Measurements from ENCODE around the gene TPRA1. TPM values are rescaled to one million over a fixed set of nuclear protein-coding genes. Genes with fewer than 3 reads are reported as not detected.

TPRA1 gene
- total RNA-seq, 1 donor from 2014 or later, result 76.6 TPM

GRCh38 chr3:127588806-127589577, 1.5 kb downstream of the TPRA1 start:
- DNase-seq (ENCODE audit: low read depth), result no peak
- no peak for TF ChIP-seq CTCF (conservative IDR thresholded peaks at IDR 0.05; ENCODE audit: low read depth, low read length)
- H3K4me3 ChIP-seq (ENCODE audit: low read depth, low read length), result peak overlapping the region; percentile 95

- DNase-seq (ENCODE audit: low read depth), result no peak
- H3K4me3 ChIP-seq (ENCODE audit: low read depth, low read length), result no peak overlapping the region
- no peak for TF ChIP-seq CTCF (conservative IDR thresholded peaks at IDR 0.05; ENCODE audit: low read depth, low read length)
These were observed 2.7 kb downstream of the TPRA1 start for GRCh38 chr3:127587876-127588275.

- no peak overlapping the region for H3K4me3 ChIP-seq (ENCODE audit: low read depth, low read length)
- no peak for TF ChIP-seq CTCF (conservative IDR thresholded peaks at IDR 0.05; ENCODE audit: low read depth, low read length)
- no peak for DNase-seq (ENCODE audit: low read depth)
These were observed 4.6 kb downstream of the TPRA1 start for GRCh38 chr3:127585813-127586413.

DNA sequence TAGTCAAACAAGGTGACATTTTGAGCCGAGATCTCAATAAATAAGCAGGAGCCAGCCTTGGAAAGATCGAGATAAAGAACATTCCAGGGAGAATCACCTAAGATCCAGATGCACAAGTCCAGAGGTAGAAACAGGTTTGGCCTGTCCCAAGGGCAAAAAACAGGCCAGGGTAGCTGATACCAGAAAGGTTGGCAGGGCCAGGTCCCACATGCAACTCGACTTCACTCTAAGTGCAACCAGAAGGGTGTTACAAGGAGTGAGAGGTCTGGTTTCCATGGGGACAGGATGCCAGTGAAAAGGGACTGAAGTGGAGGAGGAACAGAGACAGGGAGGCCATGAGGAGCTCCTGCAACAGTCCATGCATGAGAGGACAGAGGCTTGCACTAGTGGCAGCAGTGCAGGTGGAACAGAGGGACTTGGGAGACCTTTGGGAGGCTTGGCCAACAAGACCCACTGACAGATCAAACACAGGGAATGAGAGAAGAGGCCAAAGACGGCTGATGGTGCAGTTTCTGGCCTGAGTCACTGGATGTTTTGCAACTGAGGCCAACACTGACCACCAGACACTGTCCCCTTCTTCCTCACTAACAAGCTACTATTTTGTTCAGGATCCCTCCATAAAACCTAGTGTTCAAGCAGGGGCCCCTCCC, 5.2 kb downstream of the TPRA1 start:
- TF ChIP-seq CTCF (conservative IDR thresholded peaks at IDR 0.05; ENCODE audit: low read depth, low read length), result no peak
- no peak overlapping the region for H3K4me3 ChIP-seq (ENCODE audit: low read depth, low read length)
- DNase-seq (ENCODE audit: low read depth), result no peak

DNA sequence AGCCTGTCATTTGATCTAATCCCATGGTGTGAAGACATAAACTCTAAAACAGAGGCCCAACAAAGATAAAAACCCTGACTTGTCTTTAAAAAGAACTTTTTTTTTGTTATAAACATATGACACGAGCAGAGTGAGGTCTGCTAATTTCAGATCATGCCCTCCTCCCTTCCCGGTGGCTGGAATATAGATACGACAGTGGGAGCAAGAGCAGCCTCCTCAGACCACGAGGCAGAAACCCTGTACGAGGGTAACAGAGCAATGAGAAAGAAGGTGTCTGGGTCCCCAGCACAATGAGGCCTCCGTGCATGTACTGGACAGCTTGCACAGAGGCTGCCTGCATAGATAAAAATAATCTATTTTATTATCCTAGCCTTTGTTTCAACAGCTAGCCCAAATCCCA, 5.8 kb downstream of the TPRA1 start:
- DNase-seq (ENCODE audit: low read depth), result no peak
- no peak for TF ChIP-seq CTCF (conservative IDR thresholded peaks at IDR 0.05; ENCODE audit: low read depth, low read length)
- H3K4me3 ChIP-seq (ENCODE audit: low read depth, low read length), result no peak overlapping the region

- TF ChIP-seq CTCF (conservative IDR thresholded peaks at IDR 0.05; ENCODE audit: low read depth, low read length), result no peak
- no peak for DNase-seq (ENCODE audit: low read depth)
- no peak overlapping the region for H3K4me3 ChIP-seq (ENCODE audit: low read depth, low read length)
These were observed 10.0 kb downstream of the TPRA1 start for GRCh38 chr3:127580327-127581060.

All from epithelial cell of proximal tubule (primary cell).